Activated CD8-positive, alpha-beta memory T cell treated with anti-CD3 and anti-CD28 coated beads for 4 hours (primary cell): ENCODE measurements around the gene WHRN.

ENCODE experiments used
- DNase-seq, 2 donors: peaks; one replicate each; pipeline ENCODE4 v3.0.0-alpha.2; 2020; ENCODE audit warnings: low read depth in 2 of 2

The WHRN gene

DNA sequence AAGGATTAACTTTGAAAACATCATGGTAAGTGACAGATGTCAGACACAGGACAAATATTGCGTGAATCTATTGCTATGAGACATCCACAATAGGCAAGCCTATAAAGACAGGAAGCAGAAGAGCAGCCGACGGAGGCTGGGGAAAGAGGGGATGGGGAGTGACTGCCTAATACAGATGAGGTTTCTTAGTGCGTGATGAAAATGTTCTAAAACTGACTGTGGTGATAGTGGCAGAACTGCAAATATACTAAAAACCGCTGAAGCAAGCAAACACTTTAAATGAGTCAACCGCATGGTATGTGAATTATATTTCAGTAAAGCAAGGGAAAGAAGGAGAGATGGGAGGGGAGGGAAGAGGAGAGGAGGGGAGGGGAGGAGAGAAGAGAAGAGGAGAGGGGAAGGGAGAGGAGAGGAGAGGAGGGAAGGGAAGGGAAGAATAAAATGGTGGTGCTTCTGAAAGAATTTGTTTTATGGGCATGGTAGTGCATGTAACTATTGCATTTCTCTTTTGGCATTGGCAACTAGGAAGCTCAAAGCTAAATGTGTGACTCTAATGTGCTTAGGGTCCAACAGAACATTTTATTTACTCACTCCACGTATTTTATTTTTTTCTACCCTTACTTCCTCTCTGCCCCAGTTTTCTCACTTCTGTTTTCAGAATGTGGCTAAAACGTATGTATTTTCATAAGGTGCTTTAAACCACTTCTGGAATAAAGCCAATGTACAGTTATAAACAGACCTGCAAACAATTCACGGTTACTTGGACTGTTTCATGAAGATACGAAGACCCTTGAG is 138.7 kb downstream of the WHRN start:
- no peak for DNase-seq

- no peak for DNase-seq
These were observed 140.1 kb downstream of the WHRN start for GRCh38 chr9:114365194-114365593.

DNA sequence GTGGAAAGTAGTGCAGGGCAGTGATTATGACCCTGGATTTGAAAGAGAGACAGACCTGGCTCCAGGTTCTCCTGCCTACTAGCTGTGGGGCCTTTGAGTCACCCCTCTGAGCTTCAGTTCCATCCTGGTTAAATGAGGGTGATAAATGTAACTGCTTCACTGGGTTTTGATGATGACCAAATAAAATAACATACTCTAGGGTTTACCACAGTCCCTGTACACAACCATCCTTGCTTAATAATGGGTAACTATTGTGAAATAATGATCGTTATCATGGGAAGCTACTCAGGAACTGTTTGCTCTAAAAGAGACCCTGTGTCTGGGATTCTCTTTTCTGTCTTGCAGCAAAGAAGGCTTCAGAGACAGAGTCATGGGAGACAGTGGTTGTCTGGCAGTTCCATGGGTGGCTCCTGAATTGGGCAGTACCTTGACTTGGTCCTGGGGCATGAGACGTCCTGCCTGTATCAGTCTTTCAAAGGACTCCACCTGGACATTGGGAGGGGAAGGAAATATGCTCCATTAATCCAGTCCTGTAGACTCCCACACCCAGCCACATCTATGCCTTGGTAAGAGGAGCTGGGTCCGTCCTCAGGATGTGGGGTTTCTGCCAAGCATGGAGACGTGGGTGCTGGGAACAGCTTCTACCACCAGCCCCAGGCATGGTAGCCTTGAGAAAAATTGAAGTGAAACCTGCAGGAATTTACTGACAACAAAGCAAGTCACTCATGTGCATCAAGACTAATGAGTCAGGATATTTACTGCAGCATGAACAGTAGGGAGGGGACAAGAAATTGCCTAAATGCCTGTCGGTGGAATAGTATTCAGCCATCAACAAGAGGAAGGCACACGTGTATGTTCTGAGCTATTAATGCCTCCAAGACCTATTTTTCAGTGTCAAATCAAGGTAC is 140.9 kb downstream of the WHRN start:
- DNase-seq: no peak

DNA sequence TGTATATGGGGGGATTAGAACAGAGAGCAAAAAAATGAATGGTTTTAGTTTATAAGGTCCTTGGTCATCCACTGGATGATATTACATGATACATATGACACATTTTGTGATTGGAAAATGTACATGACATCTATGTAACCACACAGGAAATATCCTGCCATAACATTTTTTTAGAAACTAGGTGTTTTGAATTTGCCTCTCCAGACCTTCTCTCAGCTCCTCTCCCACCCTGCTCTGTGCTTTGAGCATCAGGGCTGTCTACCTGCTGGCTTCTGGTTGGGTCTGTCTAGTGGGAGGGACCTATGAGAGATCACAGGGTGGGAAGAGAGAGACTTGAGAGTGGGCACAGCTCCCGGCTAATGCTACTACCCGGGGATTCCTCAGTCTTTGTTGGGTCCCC is 141.8 kb downstream of the WHRN start:
- no peak for DNase-seq

DNA sequence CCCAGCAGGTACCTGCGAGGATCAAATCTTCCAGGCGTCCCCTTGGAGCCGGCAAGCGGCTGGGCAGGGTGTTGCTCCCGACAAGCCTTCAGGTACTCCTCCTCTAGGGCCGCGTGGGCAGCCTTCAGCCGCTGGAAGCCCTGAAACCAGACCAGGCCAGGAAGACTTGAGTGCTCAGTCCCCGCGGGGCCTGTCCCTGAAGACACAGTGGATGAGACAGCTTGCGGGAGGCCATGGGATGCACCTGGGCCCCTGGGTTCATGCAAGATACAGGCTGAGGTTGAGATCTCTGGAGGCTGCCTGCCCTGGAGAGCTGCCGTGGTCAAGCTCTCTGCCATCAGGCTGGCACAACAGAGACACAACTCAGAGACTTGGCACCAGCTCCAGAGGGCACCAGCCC is 142.9 kb downstream of the WHRN start:
- DNase-seq: no peak

DNA sequence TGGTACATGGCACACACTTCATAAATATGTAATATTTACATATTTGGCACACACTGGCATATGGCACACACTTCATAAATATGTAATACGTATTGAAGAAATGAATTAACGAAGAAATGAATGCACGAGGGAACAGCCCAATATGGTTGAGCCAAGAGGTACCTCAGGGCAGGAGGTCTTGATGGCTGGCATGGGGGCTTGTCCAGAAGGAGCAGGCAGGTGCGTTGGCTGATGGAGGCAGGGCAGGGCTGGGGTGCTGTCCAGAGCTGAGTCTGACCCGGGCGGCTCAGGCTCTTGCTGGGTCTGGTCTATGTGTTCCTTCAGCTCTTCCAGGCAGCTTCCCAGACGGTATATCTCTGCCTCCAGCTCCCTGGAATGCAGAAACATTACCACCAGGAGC is 143.7 kb downstream of the WHRN start:
- DNase-seq: no peak

GRCh38 chr9:114359801-114360200 is 145.5 kb downstream of the WHRN start:
- no peak for DNase-seq

DNA sequence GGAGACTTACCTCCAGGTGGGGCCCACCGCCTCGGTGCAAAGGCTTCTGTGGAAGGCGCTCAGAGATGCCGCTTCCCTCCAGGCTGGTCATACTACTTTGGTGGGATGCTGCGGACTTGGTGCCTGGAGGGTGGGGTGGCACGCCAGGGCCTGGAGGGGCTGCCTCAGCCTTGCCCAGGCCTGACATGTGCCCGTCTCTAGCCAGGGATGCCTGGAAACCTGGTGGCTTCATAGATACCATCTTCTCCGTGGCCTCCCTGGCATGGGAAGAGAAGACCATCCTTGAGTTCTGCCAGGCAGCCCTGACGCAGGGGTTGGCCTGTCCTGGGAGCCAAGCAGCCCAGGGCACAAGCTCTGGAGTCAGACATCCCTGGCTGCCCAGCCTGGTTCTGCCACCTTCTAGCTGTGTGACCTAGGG is 147.4 kb downstream of the WHRN start:
- DNase-seq: no peak

GRCh38 chr9:114357360-114357759 is 147.9 kb downstream of the WHRN start:
- no peak for DNase-seq

DNA sequence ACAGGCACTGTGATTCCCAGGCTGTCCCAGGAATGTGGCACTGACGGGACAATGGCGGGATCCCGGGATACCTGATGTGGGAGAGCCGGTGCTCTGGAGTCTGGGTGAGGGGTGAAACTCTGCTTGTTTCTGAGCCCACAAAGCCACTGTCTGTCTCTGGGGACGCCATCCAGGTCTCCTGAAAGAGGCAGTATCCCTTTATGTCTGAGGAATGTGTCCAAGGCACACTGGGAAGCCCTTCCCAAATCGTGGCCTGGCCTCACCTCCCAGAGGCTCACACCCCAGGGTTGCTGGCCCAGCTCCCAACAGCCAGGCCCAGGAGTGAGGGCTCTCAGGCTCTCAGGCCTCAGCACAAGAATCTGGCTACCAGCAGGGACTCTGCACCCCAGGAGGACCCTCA is 148.5 kb downstream of the WHRN start:
- no peak for DNase-seq

GRCh38 chr9:114355821-114356220 is 149.5 kb downstream of the WHRN start:
- no peak for DNase-seq
